H1 (cell line): ENCODE data around the gene METAP1D. TPM values are rescaled to one million over a fixed set of nuclear protein-coding genes. Genes with fewer than 3 reads are reported as not detected.

ENCODE experiments used
- CTCF ChIA-PET: fragments of 300-600 bp; sonication (Branson Sonifier 250); formaldehyde crosslinking; loops from one replicate; lab custom pipeline; 2021; ENCODE audit not compliant: partially characterized antibody; lab: Charles Lee
- POLR2A ChIA-PET: fragments of 300-600 bp; sonication (Branson Sonifier 250); formaldehyde crosslinking; loops from one replicate; lab custom pipeline; 2021; ENCODE audit warnings: inconsistent platforms; ENCODE audit not compliant: partially characterized antibody; lab: Charles Lee
- DNase-seq, 2 experiments: peaks; one replicate each; pipeline versions ENCODE4 v3.0.0 to v3.0.0-alpha.2; 2010 to 2022; ENCODE audit warnings: low spot score in 2 of 2, low read depth in 1 of 2, mixed read lengths in 1 of 2
- FAIRE-seq: peaks from 2 replicates; lab custom pipeline; 2011; peaks lifted over from hg19 to GRCh38; lab: Jason Lieb, UNC
- H2AFZ ChIP-seq: 2 replicates; pipeline ENCODE4 v1.8.1; 2012; ENCODE audit warnings: low read length, inconsistent platforms
- H2AK5ac ChIP-seq: 2 replicates; pipeline ENCODE4 v1.6.1; 2013; ENCODE audit warnings: low read depth, low read length
- H2BK120ac ChIP-seq: replicated peaks from 2 replicates; pipeline ENCODE3; 2013; ENCODE audit warnings: low read depth, low read length, inconsistent platforms
- H2BK12ac ChIP-seq: 2 replicates; pipeline ENCODE4 v1.6.1; 2013; ENCODE audit warnings: low read depth, low read length
- H2BK15ac ChIP-seq: 2 replicates; pipeline ENCODE4 v1.6.1; 2013; ENCODE audit warnings: low read length
- H2BK20ac ChIP-seq: 2 replicates; pipeline ENCODE4 v1.6.1; 2013; ENCODE audit warnings: low read length
- H2BK5ac ChIP-seq: 2 replicates; pipeline ENCODE4 v1.6.1; 2013; ENCODE audit warnings: low read depth, low read length
- H3K14ac ChIP-seq: 2 replicates; pipeline ENCODE4 v1.6.1; 2013; ENCODE audit warnings: inconsistent platforms; ENCODE audit not compliant: insufficient read length
- H3K18ac ChIP-seq: 2 replicates; pipeline ENCODE4 v1.6.1; 2013; ENCODE audit warnings: low read length; ENCODE audit errors: extremely low read depth
- H3K23ac ChIP-seq: 2 replicates; pipeline ENCODE4 v1.6.1; 2013; ENCODE audit warnings: inconsistent platforms; ENCODE audit not compliant: insufficient read length
- H3K23me2 ChIP-seq: 2 replicates; pipeline ENCODE4 v1.6.1; 2013; ENCODE audit warnings: low read depth, low read length
- H3K27ac ChIP-seq: 2 replicates; pipeline ENCODE4 v1.6.1; 2011; ENCODE audit warnings: low read depth, low read length, inconsistent platforms
- H3K27me3 ChIP-seq, 4 experiments: replicated peaks in 1 of 4; 1 replicate in 1 of 4; 2 replicates in 3 of 4; pipeline versions ENCODE4 v1.6.1 to v1.8.1; 2011 to 2013; ENCODE audit warnings: low read length in 3 of 4, mild to moderate bottlenecking in 3 of 4, inconsistent platforms in 2 of 4, mixed read lengths in 2 of 4, moderate library complexity in 1 of 4; ENCODE audit not compliant: control insufficient read depth in 3 of 4, insufficient read depth in 3 of 4; ENCODE audit errors: extremely low read depth in 1 of 4
- H3K36me3 ChIP-seq, 4 experiments: 2 replicates each; pipeline versions ENCODE4 v1.6.1 to v1.8.1; 2011 to 2013; ENCODE audit warnings: mild to moderate bottlenecking in 4 of 4, low read length in 3 of 4, moderate library complexity in 2 of 4, control low read depth in 1 of 4, inconsistent platforms in 1 of 4; ENCODE audit not compliant: insufficient read depth in 4 of 4, control insufficient read depth in 2 of 4
- H3K4ac ChIP-seq: replicated peaks from 2 replicates; pipeline ENCODE3; 2013; ENCODE audit warnings: low read length, low read depth, mixed read lengths, inconsistent platforms; ENCODE audit not compliant: insufficient read length
- H3K4me1 ChIP-seq, 4 experiments: replicated peaks in 1 of 4; 1 replicate in 1 of 4; 2 replicates in 3 of 4; pipeline versions ENCODE4 v1.6.1 to v1.8.1; 2011 to 2013; ENCODE audit warnings: low read length in 3 of 4, inconsistent platforms in 2 of 4, mixed read lengths in 1 of 4; ENCODE audit not compliant: insufficient read depth in 4 of 4, control insufficient read depth in 3 of 4
- H3K4me2 ChIP-seq, 2 experiments: 2 replicates each; pipeline versions ENCODE4 v1.6.1 to v1.8.1; 2011 to 2013; ENCODE audit warnings: low read depth in 2 of 2, low read length in 2 of 2, control low read depth in 1 of 2, inconsistent platforms in 1 of 2, mild to moderate bottlenecking in 1 of 2; ENCODE audit not compliant: insufficient read depth in 1 of 2
- H3K4me3 ChIP-seq, 4 experiments: fragments of 200-600, 300-600 bp in 1 of 4; sonication (generic), shearing (Covaris generic), sonication (Bioruptor Twin) in 1 of 4; 2 replicates each; pipeline versions ENCODE4 v1.5.1 to v1.8.1; 2011 to 2016; ENCODE audit warnings: low read length in 4 of 4, low read depth in 3 of 4, control low read depth in 2 of 4, inconsistent platforms in 2 of 4, mild to moderate bottlenecking in 2 of 4, mixed read lengths in 1 of 4, moderate library complexity in 1 of 4; ENCODE audit not compliant: insufficient read depth in 2 of 4; ENCODE audit errors: extremely low read depth in 1 of 4
- H3K56ac ChIP-seq: replicated peaks from 2 replicates; pipeline ENCODE3; 2013; ENCODE audit warnings: low read depth, mild to moderate bottlenecking, mixed read lengths, low read length, inconsistent platforms; ENCODE audit not compliant: insufficient read length
- H3K79me1 ChIP-seq: 2 replicates; pipeline ENCODE4 v1.6.1; 2013; ENCODE audit warnings: low read depth, low read length, control low read depth
- H3K79me2 ChIP-seq, 2 experiments: 2 replicates each; pipeline versions ENCODE4 v1.6.1 to v1.8.1; 2012 to 2013; ENCODE audit warnings: low read length in 2 of 2, mild to moderate bottlenecking in 2 of 2, inconsistent platforms in 1 of 2; ENCODE audit not compliant: insufficient read depth in 2 of 2, control insufficient read depth in 1 of 2
- H3K9ac ChIP-seq, 4 experiments: replicated peaks in 1 of 4; 1 replicate in 1 of 4; 2 replicates in 3 of 4; pipeline versions ENCODE4 v1.6.1 to v1.8.1; 2011 to 2013; ENCODE audit warnings: low read depth in 3 of 4, low read length in 3 of 4, control low read depth in 2 of 4, mild to moderate bottlenecking in 2 of 4, moderate library complexity in 2 of 4, inconsistent platforms in 1 of 4; ENCODE audit errors: extremely low read depth in 1 of 4
- H3K9me3 ChIP-seq, 2 experiments: 2 replicates each; pipeline versions ENCODE4 v1.6.1 to v1.8.1; 2012 to 2013; ENCODE audit warnings: mild to moderate bottlenecking in 2 of 2, moderate library complexity in 2 of 2, control low read depth in 1 of 2, inconsistent platforms in 1 of 2, low read depth in 1 of 2, low read length in 1 of 2, mixed read lengths in 1 of 2; ENCODE audit not compliant: insufficient read depth in 2 of 2
- H4K20me1 ChIP-seq, 2 experiments: replicated peaks in 1 of 2; 2 replicates each; pipeline versions ENCODE3 to v1.8.1; 2011 to 2013; ENCODE audit warnings: inconsistent platforms in 2 of 2, low read length in 2 of 2, mild to moderate bottlenecking in 1 of 2; ENCODE audit not compliant: insufficient read depth in 2 of 2, control insufficient read depth in 1 of 2
- H4K5ac ChIP-seq: 2 replicates; pipeline ENCODE4 v1.6.1; 2013; ENCODE audit warnings: low read length, low read depth, mixed read lengths, inconsistent platforms; ENCODE audit not compliant: insufficient read length
- H4K8ac ChIP-seq: 2 replicates; pipeline ENCODE4 v1.8.0; 2013; ENCODE audit warnings: mild to moderate bottlenecking, moderate library complexity, low read length, inconsistent platforms; ENCODE audit not compliant: insufficient read depth; ENCODE audit errors: extremely low read depth
- H4K91ac ChIP-seq: replicated peaks from 2 replicates; pipeline ENCODE3; 2013; ENCODE audit warnings: low read length, mixed read lengths, inconsistent platforms; ENCODE audit not compliant: insufficient read length
- ASH2L ChIP-seq: fragments of 200-600, 300-600 bp; sonication (generic); IDR thresholded peaks from one replicate; pipeline ENCODE4 v1.7.1; 2017; ENCODE audit warnings: low read length
- BRCA1 ChIP-seq: IDR thresholded peaks from 2 replicates; pipeline ENCODE4 v1.6.1; 2012; ENCODE audit warnings: low read depth, low read length, improper control_type of control experiment
- CHD1 ChIP-seq: IDR thresholded peaks from 2 replicates; pipeline ENCODE4 v1.6.1; 2012; ENCODE audit warnings: low read depth, low read length, improper control_type of control experiment
- EZH2 ChIP-seq: fragments of 200-600 bp; sonication (generic); IDR thresholded peaks from 2 replicates; pipeline ENCODE4 v1.7.1; 2012; ENCODE audit warnings: low read depth, mild to moderate bottlenecking, moderate library complexity, low read length, inconsistent platforms; ENCODE audit not compliant: severe bottlenecking
- GTF2F1 ChIP-seq: IDR thresholded peaks from 2 replicates; pipeline ENCODE4 v1.6.1; 2012; ENCODE audit warnings: low read depth, low read length, improper control_type of control experiment, borderline replicate concordance
- HDAC2 ChIP-seq, 2 experiments: fragments of 300-600 bp in 1 of 2; sonication (generic) in 1 of 2; IDR thresholded peaks; 2 replicates each; pipeline ENCODE4 v1.6.1; 2011 to 2012; ENCODE audit warnings: low read depth in 2 of 2, low read length in 2 of 2, mild to moderate bottlenecking in 2 of 2, moderate library complexity in 2 of 2, borderline replicate concordance in 1 of 2, inconsistent platforms in 1 of 2
- KDM5A ChIP-seq: fragments of 200-600 bp; IDR thresholded peaks from 2 replicates; pipeline ENCODE4 v1.7.1; 2012; ENCODE audit warnings: mild to moderate bottlenecking, low read length, inconsistent platforms, mixed read lengths
- RAD21 ChIP-seq, 2 experiments: IDR thresholded peaks in 1 of 2; conservative IDR thresholded peaks in 1 of 2; 2 replicates each; pipeline ENCODE4 v1.6.1; 2011; ENCODE audit warnings: low read depth in 2 of 2, low read length in 2 of 2, improper control_type of control experiment in 1 of 2, inconsistent platforms in 1 of 2, mild to moderate bottlenecking in 1 of 2, moderate library complexity in 1 of 2
- RFX5 ChIP-seq: IDR thresholded peaks from 2 replicates; pipeline ENCODE4 v1.6.1; 2011; ENCODE audit warnings: low read depth, low read length, improper control_type of control experiment, borderline replicate concordance
- RNF2 ChIP-seq: fragments of 200-900, 300-1000 bp; sonication (generic); IDR thresholded peaks from 2 replicates; pipeline ENCODE4 v1.7.1; 2016; ENCODE audit warnings: borderline replicate concordance, low read depth, mild to moderate bottlenecking, antibody characterized with exemption, low read length; ENCODE audit not compliant: poor library complexity, severe bottlenecking; ENCODE audit errors: missing control alignments
- RXRA ChIP-seq: IDR thresholded peaks from 2 replicates; pipeline ENCODE4 v1.6.1; 2011; ENCODE audit warnings: low read depth, mild to moderate bottlenecking, low read length, moderate library complexity; ENCODE audit not compliant: insufficient read depth
- SIRT6 ChIP-seq: IDR thresholded peaks from one replicate; pipeline ENCODE4 v1.7.1; 2012; ENCODE audit warnings: low read length, inconsistent platforms
- SUZ12 ChIP-seq: fragments of 200-600 bp; sonication (generic); IDR thresholded peaks from 2 replicates; pipeline ENCODE4 v1.6.1; 2012; ENCODE audit warnings: mild to moderate bottlenecking, inconsistent platforms, low read length, moderate library complexity, mixed read lengths
- WGBS, 2 experiments: shearing (Covaris generic) in 1 of 2; methylation state at CpG; one replicate each; pipeline versions ENCODE4 v1.1.6 to v1.1.7; 2013 to 2015; ENCODE audit warnings: low lambda C conversion rate in 2 of 2, mixed read lengths in 2 of 2, inconsistent platforms in 1 of 2, low coverage in 1 of 2, missing lambda C conversion rate in 1 of 2; ENCODE audit not compliant: insufficient replicate concordance in 2 of 2, insufficient coverage in 1 of 2, insufficient read length in 1 of 2; ENCODE audit errors: extremely low coverage in 1 of 2, missing lambda C conversion rate in 1 of 2; 5-methylcytosine and 5-hydroxymethylcytosine counted together
- polyA plus RNA-seq, 7 experiments: library from polyadenylated mRNA; depleted of rRNA in 3 of 7; stranded (reverse) in 5 of 7; unstranded in 2 of 7; fragments of >200 nt in 5 of 7; fragments of 200-250 nt in 2 of 7; gene quantifications; 1 replicate in 5 of 7; 2 replicates in 1 of 7; 4 replicates in 1 of 7; pipeline versions ENCODE4 v1.2.1 to v1.2.3, GENCODE V29; 2011 to 2013; ENCODE audit warnings: missing spikeins in 2 of 7, mixed read lengths in 2 of 7
- total RNA-seq: library from RNA; stranded (reverse); fragmentation: NEBNext Ultra II Directional; extraction: Animal tissue kit (Norgen Biotek cat#: 25700); gene quantifications from 2 replicates; pipeline ENCODE4 v1.2.1, GENCODE V29; 2021

METAP1D gene
- total and polyA plus RNA-seq, 2 of the 8 experiments (the other 6 are each of a cell fraction or from before 2014, with no cell fraction given): 3.9 to 6.2 TPM

DNA sequence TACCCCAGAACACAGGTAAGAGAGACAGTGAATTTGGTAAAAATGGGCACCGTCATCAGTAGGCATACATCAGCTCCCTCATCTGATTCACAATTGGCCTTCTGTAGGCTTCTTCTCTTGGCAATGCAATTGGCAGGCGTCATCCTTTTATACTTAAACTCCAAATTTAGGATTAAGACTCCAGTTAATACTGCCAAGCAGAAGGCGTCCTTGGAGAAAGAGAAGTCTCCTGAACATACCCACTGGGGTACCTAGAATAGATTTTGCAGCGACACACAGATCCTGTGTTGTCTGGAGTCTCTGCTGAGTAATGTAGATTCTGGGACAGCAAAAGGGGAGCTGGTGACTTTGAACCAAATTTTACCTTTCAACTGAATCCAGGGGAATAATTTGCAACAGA lies 592 bp upstream of the METAP1D start:
- H3K4me3 ChIP-seq: peak overlapping the region; percentile 48 to 97 (median 73); a peak in 7 of 8 replicates
- H3K9ac ChIP-seq: peak overlapping the region in 3 of 4 experiments; percentile 27 to 71 (median 40); a peak in 5 of 7 replicates
- H4K8ac ChIP-seq: no peak overlapping the region
- no peak overlapping the region for H3K18ac ChIP-seq
- H2BK20ac ChIP-seq: no peak overlapping the region
- H2BK12ac ChIP-seq: no peak overlapping the region
- no peaks in the 10 kb centered on the region for H4K20me1 ChIP-seq
- H3K4me2 ChIP-seq: peak overlapping the region; percentile 60 to 96
- H3K23me2 ChIP-seq: peaks cover 11% of the 10 kb centered on the region
- no peak overlapping the region for H2BK15ac ChIP-seq
- no peaks in the 10 kb centered on the region for H3K79me2 ChIP-seq
- H2BK5ac ChIP-seq: no peak overlapping the region; the same call in 1 of the 2 replicates
- H2BK120ac ChIP-seq: no peak overlapping the region
- H4K5ac ChIP-seq: no peak overlapping the region
- no peak overlapping the region for H3K23ac ChIP-seq
- H3K9me3 ChIP-seq: no peaks in the 10 kb centered on the region
- no peak overlapping the region for H2AK5ac ChIP-seq
- H2AFZ ChIP-seq: peak overlapping the region; percentile 95
- no peaks in the 10 kb centered on the region for H3K36me3 ChIP-seq
- CTCF ChIA-PET: interaction anchor here (0.6 kb wide), 1 partner anchor 477 kb away, joined by 3 read pairs; no protein-coding TSS in a partner anchor
- FAIRE-seq: no peak
- peaks cover 0 to 4% (median 1%) of the 10 kb centered on the region in 4 experiments; a peak in 4 of 7 replicates for H3K4me1 ChIP-seq
- no peak overlapping the region for H3K27ac ChIP-seq
- H4K91ac ChIP-seq: no peak overlapping the region
- POLR2A ChIA-PET: interaction anchor here (1.3 to 1.5 kb wide), 2 partner anchors 9 to 87 kb away, joined by 3 to 6 read pairs; no protein-coding TSS in a partner anchor
- no peak overlapping the region for H3K56ac ChIP-seq
- H3K79me1 ChIP-seq: no peaks in the 10 kb centered on the region
- no peak for DNase-seq
- peaks cover 0 to 16% (median 7%) of the 10 kb centered on the region in 4 experiments; a peak in 4 of 7 replicates for H3K27me3 ChIP-seq
- 57% methylated on average over 4 of the region's 4 CpGs; no CpG with 5 or more reads in 1 of the 2 experiments for WGBS, 2 experiments
- no peak overlapping the region for H3K4ac ChIP-seq
- H3K14ac ChIP-seq: no peak overlapping the region
- TF ChIP-seq BRCA1 (no peak), HDAC2 (IDR thresholded peaks at IDR 0.05; ENCODE audit: borderline replicate concordance in 1 of 2, low read depth in 2 of 2, low read length in 2 of 2) (no peak), RXRA (no peak), SIRT6 (no peak), RNF2 (no peak), RAD21 (IDR thresholded peaks at IDR 0.05 in 1 of 2, conservative IDR thresholded peaks at IDR 0.05 in 1 of 2; ENCODE audit: low read depth in 2 of 2, low read length in 2 of 2) (no peak), SUZ12 (no peak), KDM5A (no peak), GTF2F1 (no peak), EZH2 (no peak), ASH2L (no peak), CHD1 (no peak), RFX5 (no peak)
